Panc1 (cell line): ENCODE results near the gene GNG4. TPM values are rescaled to one million over a fixed set of nuclear protein-coding genes. Genes with fewer than 3 reads are reported as not detected.
A peak's percentile ranks its signal among the peaks of the same experiment; 100 is the strongest.

Experiments
- ATAC-seq: fragments of 200-7000 bp; cut with Tn5 transposase; 2 replicates; pipeline ENCODE4 v1.9.1; 2020; ENCODE audit warnings: mild to moderate bottlenecking, moderate library complexity
- BruUV-seq: library from RNA; stranded (reverse); fragments of 400-500 nt; replicated peaks from 2 replicates; lab custom pipeline; 2021; lab: Mats Ljungman, UMichigan
- CTCF ChIA-PET: fragments of 300-600 bp; sonication (Branson Sonifier 250); formaldehyde crosslinking; loops from one replicate; lab custom pipeline; 2022; ENCODE audit warnings: antibody characterized with exemption; lab: Charles Lee
- POLR2A ChIA-PET: fragments of 300-600 bp; sonication (Branson Sonifier 250); formaldehyde crosslinking; loops from one replicate; lab custom pipeline; 2022; ENCODE audit warnings: antibody characterized with exemption; lab: Charles Lee
- DNase-seq: peaks from one replicate; pipeline ENCODE4 v3.0.0-alpha.2; 2010; ENCODE audit warnings: low read depth, low spot score
- H3K27ac ChIP-seq: 2 replicates; pipeline ENCODE4 v1.5.1; 2011; ENCODE audit warnings: mild to moderate bottlenecking, low read length, inconsistent platforms
- H3K27me3 ChIP-seq: fragments of 200-500 bp; sonication (Bioruptor generic); 2 replicates; pipeline ENCODE4 v1.6.0; 2014; ENCODE audit warnings: low read length, inconsistent platforms; ENCODE audit not compliant: control insufficient read depth, insufficient read depth
- H3K36me3 ChIP-seq: fragments of 200-500 bp; sonication (Bioruptor generic); 2 replicates; pipeline ENCODE4 v1.5.1; 2014; ENCODE audit warnings: inconsistent platforms, mild to moderate bottlenecking, low read length, moderate library complexity; ENCODE audit not compliant: control insufficient read depth, insufficient read depth
- H3K4me1 ChIP-seq: 2 replicates; pipeline ENCODE4 v1.5.1; 2011; ENCODE audit warnings: inconsistent platforms, mild to moderate bottlenecking, low read length, moderate library complexity; ENCODE audit not compliant: control insufficient read depth, insufficient read depth
- H3K4me3 ChIP-seq, 2 experiments: 2 replicates each; pipeline ENCODE4 v1.5.1; 2011 to 2012; ENCODE audit warnings: low read depth in 2 of 2, low read length in 2 of 2, mild to moderate bottlenecking in 2 of 2, inconsistent platforms in 1 of 2, moderate library complexity in 1 of 2
- H3K9me3 ChIP-seq: fragments of 200-500 bp; sonication (Bioruptor generic); 2 replicates; pipeline ENCODE4 v1.5.1; 2014; ENCODE audit warnings: low read depth, mild to moderate bottlenecking, inconsistent platforms, low read length, moderate library complexity; ENCODE audit not compliant: control insufficient read depth, insufficient read depth
- POLR2AphosphoS5 ChIP-seq: IDR thresholded peaks from 2 replicates; pipeline ENCODE4 v1.6.1; 2012; ENCODE audit warnings: mild to moderate bottlenecking, low read depth, low read length, moderate library complexity
- SIN3A ChIP-seq: IDR thresholded peaks from 2 replicates; pipeline ENCODE4 v1.6.1; 2012; ENCODE audit warnings: low read depth, mild to moderate bottlenecking, low read length, moderate library complexity, borderline replicate concordance; ENCODE audit not compliant: insufficient read depth
- TCF7L2 ChIP-seq: IDR thresholded peaks from 2 replicates; pipeline ENCODE4 v1.6.1; 2011; ENCODE audit warnings: mild to moderate bottlenecking, low read depth, low read length, inconsistent platforms
- in situ Hi-C: cut with HindIII; loops from 2 replicates; pipeline ENCODE4 v1.10.0; 2016; ENCODE audit warnings: low sequenced_read_pairs, low pct_unique_long_range_greater_than_20kb
- intact Hi-C: fragments of 100-400 bp; cut with micrococcal nuclease; formaldehyde crosslinking; loops from one replicate; pipeline ENCODE4 v1.10.0; 2022; ENCODE audit not compliant: unreplicated experiment
- total RNA-seq: library from RNA; stranded (reverse); gene quantifications from one replicate; pipeline ENCODE4 v1.2.1, GENCODE V29; 2021; ENCODE audit not compliant: unreplicated experiment
- TF ChIP-seq, protein P1 (sequence below), 2 experiments: IDR thresholded peaks; 2 replicates each; pipeline ENCODE4 v1.6.1; 2011 to 2012; ENCODE audit warnings: low read depth in 2 of 2, control low read depth in 1 of 2, low read length in 1 of 2, mild to moderate bottlenecking in 1 of 2, moderate library complexity in 1 of 2; ENCODE audit not compliant: insufficient read depth in 1 of 2
- TF ChIP-seq, protein P2 (sequence below): fragments of 450-650 bp; IDR thresholded peaks from 2 replicates; pipeline ENCODE4 v1.5.1; 2017; ENCODE audit warnings: mild to moderate bottlenecking

GNG4 gene
- total RNA-seq, 1 experiment from 2014 or later: 1.1 TPM

GRCh38 chr1:235632506-235633401 is 16.8 kb downstream of the GNG4 start:
- Histone ChIP-seq H3K4me1 (no peaks in the 10 kb centered on the region; the same call in 1 of the 2 replicates), H3K36me3 (no peaks in the 10 kb centered on the region), H3K9me3 (no peaks in the 10 kb centered on the region), H3K4me3 (no peak overlapping the region), H3K27ac (no peak overlapping the region), H3K27me3 (no peaks in the 10 kb centered on the region)
- in situ Hi-C loops (no loop called here), intact Hi-C loops (no loop called here)
- POLR2A ChIA-PET: interaction anchor here (0.6 kb wide), 1 partner anchor 127 kb away, joined by 4 read pairs; no protein-coding TSS in a partner anchor
- CTCF ChIA-PET: interaction anchor here (0.6 kb wide), 1 partner anchor 38 kb away, joined by 3 read pairs; no protein-coding TSS in a partner anchor
- BruUV-seq: no TSS peak
- TF ChIP-seq, protein P1, sequence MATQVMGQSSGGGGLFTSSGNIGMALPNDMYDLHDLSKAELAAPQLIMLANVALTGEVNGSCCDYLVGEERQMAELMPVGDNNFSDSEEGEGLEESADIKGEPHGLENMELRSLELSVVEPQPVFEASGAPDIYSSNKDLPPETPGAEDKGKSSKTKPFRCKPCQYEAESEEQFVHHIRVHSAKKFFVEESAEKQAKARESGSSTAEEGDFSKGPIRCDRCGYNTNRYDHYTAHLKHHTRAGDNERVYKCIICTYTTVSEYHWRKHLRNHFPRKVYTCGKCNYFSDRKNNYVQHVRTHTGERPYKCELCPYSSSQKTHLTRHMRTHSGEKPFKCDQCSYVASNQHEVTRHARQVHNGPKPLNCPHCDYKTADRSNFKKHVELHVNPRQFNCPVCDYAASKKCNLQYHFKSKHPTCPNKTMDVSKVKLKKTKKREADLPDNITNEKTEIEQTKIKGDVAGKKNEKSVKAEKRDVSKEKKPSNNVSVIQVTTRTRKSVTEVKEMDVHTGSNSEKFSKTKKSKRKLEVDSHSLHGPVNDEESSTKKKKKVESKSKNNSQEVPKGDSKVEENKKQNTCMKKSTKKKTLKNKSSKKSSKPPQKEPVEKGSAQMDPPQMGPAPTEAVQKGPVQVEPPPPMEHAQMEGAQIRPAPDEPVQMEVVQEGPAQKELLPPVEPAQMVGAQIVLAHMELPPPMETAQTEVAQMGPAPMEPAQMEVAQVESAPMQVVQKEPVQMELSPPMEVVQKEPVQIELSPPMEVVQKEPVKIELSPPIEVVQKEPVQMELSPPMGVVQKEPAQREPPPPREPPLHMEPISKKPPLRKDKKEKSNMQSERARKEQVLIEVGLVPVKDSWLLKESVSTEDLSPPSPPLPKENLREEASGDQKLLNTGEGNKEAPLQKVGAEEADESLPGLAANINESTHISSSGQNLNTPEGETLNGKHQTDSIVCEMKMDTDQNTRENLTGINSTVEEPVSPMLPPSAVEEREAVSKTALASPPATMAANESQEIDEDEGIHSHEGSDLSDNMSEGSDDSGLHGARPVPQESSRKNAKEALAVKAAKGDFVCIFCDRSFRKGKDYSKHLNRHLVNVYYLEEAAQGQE (IDR thresholded peaks at IDR 0.05; ENCODE audit: insufficient read depth in 1 of 2, low read depth in 2 of 2, low read length in 1 of 2): no peak
- TF ChIP-seq, protein P2, sequence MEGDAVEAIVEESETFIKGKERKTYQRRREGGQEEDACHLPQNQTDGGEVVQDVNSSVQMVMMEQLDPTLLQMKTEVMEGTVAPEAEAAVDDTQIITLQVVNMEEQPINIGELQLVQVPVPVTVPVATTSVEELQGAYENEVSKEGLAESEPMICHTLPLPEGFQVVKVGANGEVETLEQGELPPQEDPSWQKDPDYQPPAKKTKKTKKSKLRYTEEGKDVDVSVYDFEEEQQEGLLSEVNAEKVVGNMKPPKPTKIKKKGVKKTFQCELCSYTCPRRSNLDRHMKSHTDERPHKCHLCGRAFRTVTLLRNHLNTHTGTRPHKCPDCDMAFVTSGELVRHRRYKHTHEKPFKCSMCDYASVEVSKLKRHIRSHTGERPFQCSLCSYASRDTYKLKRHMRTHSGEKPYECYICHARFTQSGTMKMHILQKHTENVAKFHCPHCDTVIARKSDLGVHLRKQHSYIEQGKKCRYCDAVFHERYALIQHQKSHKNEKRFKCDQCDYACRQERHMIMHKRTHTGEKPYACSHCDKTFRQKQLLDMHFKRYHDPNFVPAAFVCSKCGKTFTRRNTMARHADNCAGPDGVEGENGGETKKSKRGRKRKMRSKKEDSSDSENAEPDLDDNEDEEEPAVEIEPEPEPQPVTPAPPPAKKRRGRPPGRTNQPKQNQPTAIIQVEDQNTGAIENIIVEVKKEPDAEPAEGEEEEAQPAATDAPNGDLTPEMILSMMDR: no peak
- no peak for TF ChIP-seq POLR2AphosphoS5
- no peak for TF ChIP-seq SIN3A
- TF ChIP-seq TCF7L2: no peak
- ATAC-seq: no peak
- DNase-seq: no peak

DNA sequence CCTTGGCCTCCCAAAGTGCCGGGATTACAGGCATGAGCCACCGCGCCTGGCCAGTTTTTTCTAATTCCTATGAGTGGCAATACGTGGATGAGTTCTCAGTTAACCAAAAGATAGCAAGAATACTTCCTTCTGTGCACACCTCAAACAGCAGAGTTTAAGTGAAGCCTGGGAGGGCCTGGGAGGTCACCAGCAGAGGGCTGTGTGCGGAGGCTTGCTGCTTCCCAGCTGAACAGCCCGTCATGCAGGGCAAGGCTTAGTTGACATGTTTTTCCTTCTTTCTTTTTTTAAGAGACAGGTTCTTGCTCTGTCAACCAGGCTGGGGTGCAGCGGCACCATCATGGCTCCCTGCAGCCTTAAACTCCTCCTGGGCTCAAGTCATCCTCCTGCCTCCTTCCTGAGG is 17.8 kb downstream of the GNG4 start:
- H3K4me1 ChIP-seq: no peaks in the 10 kb centered on the region; the same call in 1 of the 2 replicates
- no peaks in the 10 kb centered on the region for H3K27me3 ChIP-seq
- no peak overlapping the region for H3K27ac ChIP-seq
- no TSS peak for BruUV-seq
- TF ChIP-seq TCF7L2 (no peak), POLR2AphosphoS5 (no peak), SIN3A (no peak)
- TF ChIP-seq, protein P1 (IDR thresholded peaks at IDR 0.05; ENCODE audit: insufficient read depth in 1 of 2, low read depth in 2 of 2, low read length in 1 of 2): no peak
- TF ChIP-seq, protein P2: no peak
- no peak for DNase-seq
- ChIA-PET POLR2A (interaction anchor here (0.6 kb wide), 1 partner anchor 126 kb away, joined by 4 read pairs; no protein-coding TSS in a partner anchor), CTCF (interaction anchor here (0.6 kb wide), 2 partner anchors 33 to 38 kb away, joined by 3 read pairs; no protein-coding TSS in a partner anchor)
- no peaks in the 10 kb centered on the region for H3K36me3 ChIP-seq
- ATAC-seq: 0 out of 2 replicates have a peak, but pooled peaks have one; percentile 56
- H3K4me3 ChIP-seq: no peak overlapping the region
- intact Hi-C loops (no loop called here), in situ Hi-C loops (no loop called here)
- H3K9me3 ChIP-seq: no peaks in the 10 kb centered on the region
